ENCODE data around the gene HINT3.

DNA sequence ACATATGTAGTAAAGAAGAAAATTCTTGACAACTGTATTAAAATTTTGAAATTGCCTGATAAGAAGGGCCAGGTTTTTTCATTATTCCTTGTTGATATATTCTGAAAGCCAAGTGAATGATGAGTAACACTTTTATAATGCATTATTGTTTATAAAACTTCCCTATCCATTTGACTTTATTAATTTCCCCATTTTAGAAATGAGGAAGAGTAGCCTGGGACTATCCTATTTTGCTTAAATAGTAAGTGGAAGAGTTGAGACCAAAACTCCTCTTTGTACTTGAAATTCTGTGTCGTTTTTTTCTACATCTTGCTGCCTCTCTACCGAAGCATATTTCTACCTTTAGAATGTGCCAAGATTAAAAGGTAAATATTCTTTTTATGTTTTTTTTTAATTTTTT lies 69.4 kb downstream of the HINT3 start:
- TF ChIP-seq, protein P1, sequence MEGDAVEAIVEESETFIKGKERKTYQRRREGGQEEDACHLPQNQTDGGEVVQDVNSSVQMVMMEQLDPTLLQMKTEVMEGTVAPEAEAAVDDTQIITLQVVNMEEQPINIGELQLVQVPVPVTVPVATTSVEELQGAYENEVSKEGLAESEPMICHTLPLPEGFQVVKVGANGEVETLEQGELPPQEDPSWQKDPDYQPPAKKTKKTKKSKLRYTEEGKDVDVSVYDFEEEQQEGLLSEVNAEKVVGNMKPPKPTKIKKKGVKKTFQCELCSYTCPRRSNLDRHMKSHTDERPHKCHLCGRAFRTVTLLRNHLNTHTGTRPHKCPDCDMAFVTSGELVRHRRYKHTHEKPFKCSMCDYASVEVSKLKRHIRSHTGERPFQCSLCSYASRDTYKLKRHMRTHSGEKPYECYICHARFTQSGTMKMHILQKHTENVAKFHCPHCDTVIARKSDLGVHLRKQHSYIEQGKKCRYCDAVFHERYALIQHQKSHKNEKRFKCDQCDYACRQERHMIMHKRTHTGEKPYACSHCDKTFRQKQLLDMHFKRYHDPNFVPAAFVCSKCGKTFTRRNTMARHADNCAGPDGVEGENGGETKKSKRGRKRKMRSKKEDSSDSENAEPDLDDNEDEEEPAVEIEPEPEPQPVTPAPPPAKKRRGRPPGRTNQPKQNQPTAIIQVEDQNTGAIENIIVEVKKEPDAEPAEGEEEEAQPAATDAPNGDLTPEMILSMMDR (IDR thresholded peaks at IDR 0.05) = no peak
- no peak for TF ChIP-seq POLR2A (IDR thresholded peaks at IDR 0.05)
